H9 (cell line): ENCODE results near the gene PISD. TPM values are rescaled to one million over a fixed set of nuclear protein-coding genes. Genes with fewer than 3 reads are reported as not detected.

Source experiments
- DNase-seq: peaks from one replicate; pipeline ENCODE4 v3.0.0-alpha.2; 2017
- H2AFZ ChIP-seq: one replicate; pipeline ENCODE4 v1.6.1; 2013; ENCODE audit warnings: mild to moderate bottlenecking, low read length, control low read depth, moderate library complexity
- H2AK5ac ChIP-seq: 2 replicates; pipeline ENCODE4 v1.6.1; 2013; ENCODE audit warnings: low read length, control low read depth, mixed read lengths; ENCODE audit not compliant: insufficient read length
- H2BK120ac ChIP-seq: one replicate; pipeline ENCODE4 v1.6.1; 2013; ENCODE audit warnings: low read depth, mild to moderate bottlenecking, low read length, control low read depth, inconsistent platforms; ENCODE audit not compliant: poor library complexity, severe bottlenecking
- H2BK12ac ChIP-seq: 2 replicates; pipeline ENCODE4 v1.6.1; 2013; ENCODE audit warnings: low read length, control low read depth, mixed read lengths, low read depth; ENCODE audit not compliant: insufficient read length
- H2BK15ac ChIP-seq: 2 replicates; pipeline ENCODE4 v1.6.1; 2013; ENCODE audit warnings: low read depth, low read length, control low read depth
- H2BK20ac ChIP-seq: one replicate; pipeline ENCODE4 v1.6.1; 2013; ENCODE audit warnings: low read depth, mild to moderate bottlenecking, low read length, control low read depth, inconsistent platforms; ENCODE audit not compliant: poor library complexity, severe bottlenecking
- H2BK5ac ChIP-seq: 2 replicates; pipeline ENCODE4 v1.6.1; 2013; ENCODE audit warnings: low read length, control low read depth, mixed read lengths; ENCODE audit not compliant: insufficient read length
- H3K14ac ChIP-seq: 2 replicates; pipeline ENCODE4 v1.6.1; 2013; ENCODE audit warnings: low read length, control low read depth; ENCODE audit not compliant: insufficient read depth
- H3K18ac ChIP-seq: 2 replicates; pipeline ENCODE4 v1.6.1; 2013; ENCODE audit warnings: low read depth, mild to moderate bottlenecking, mixed read lengths, low read length, control low read depth; ENCODE audit not compliant: insufficient read length
- H3K23ac ChIP-seq: 2 replicates; pipeline ENCODE4 v1.6.1; 2013; ENCODE audit warnings: low read length, control low read depth, mixed read lengths, low read depth; ENCODE audit not compliant: insufficient read length
- H3K23me2 ChIP-seq: 2 replicates; pipeline ENCODE4 v1.6.1; 2013; ENCODE audit warnings: low read depth, mild to moderate bottlenecking, mixed read lengths, low read length, control low read depth; ENCODE audit not compliant: insufficient read length, poor library complexity, severe bottlenecking
- H3K27ac ChIP-seq: 2 replicates; pipeline ENCODE4 v1.5.1; 2013; ENCODE audit warnings: low read length, control low read depth, mixed read lengths, low read depth; ENCODE audit not compliant: insufficient read length
- H3K27me3 ChIP-seq: 2 replicates; pipeline ENCODE4 v1.6.1; 2013; ENCODE audit warnings: low read length, control low read depth, inconsistent platforms; ENCODE audit not compliant: insufficient read depth
- H3K4ac ChIP-seq: 2 replicates; pipeline ENCODE4 v1.6.1; 2013; ENCODE audit warnings: low read depth, mild to moderate bottlenecking, control low read depth, inconsistent platforms, low read length, moderate library complexity
- H3K4me1 ChIP-seq: 2 replicates; pipeline ENCODE4 v1.6.1; 2013; ENCODE audit warnings: low read length, control low read depth, inconsistent platforms; ENCODE audit not compliant: insufficient read depth
- H3K4me2 ChIP-seq: 2 replicates; pipeline ENCODE4 v1.6.1; 2013; ENCODE audit warnings: low read length, control low read depth, mixed read lengths; ENCODE audit not compliant: insufficient read length, insufficient read depth
- H3K56ac ChIP-seq: 2 replicates; pipeline ENCODE4 v1.6.1; 2013; ENCODE audit warnings: low read depth, mild to moderate bottlenecking, mixed read lengths, low read length, control low read depth; ENCODE audit not compliant: insufficient read length
- H3K79me1 ChIP-seq: 2 replicates; pipeline ENCODE4 v1.6.1; 2013; ENCODE audit warnings: low read depth, mild to moderate bottlenecking, moderate library complexity, low read length, control low read depth, inconsistent platforms; ENCODE audit not compliant: insufficient read depth, poor library complexity, severe bottlenecking
- H3K79me2 ChIP-seq: 2 replicates; pipeline ENCODE4 v1.6.1; 2013; ENCODE audit warnings: low read length, control low read depth, inconsistent platforms; ENCODE audit not compliant: insufficient read depth
- H3K9ac ChIP-seq: 2 replicates; pipeline ENCODE4 v1.6.1; 2013; ENCODE audit warnings: low read length, control low read depth, mixed read lengths; ENCODE audit not compliant: insufficient read length; ENCODE audit errors: extremely low read depth
- H3K9me3 ChIP-seq: one replicate; pipeline ENCODE4 v1.6.1; 2013; ENCODE audit warnings: low read depth, low read length, inconsistent platforms; ENCODE audit not compliant: control insufficient read depth
- H3T11ph ChIP-seq: one replicate; pipeline ENCODE4 v1.6.1; 2013; ENCODE audit warnings: mild to moderate bottlenecking, low read length, control low read depth, inconsistent platforms
- H4K20me1 ChIP-seq: one replicate; pipeline ENCODE4 v1.6.1; 2013; ENCODE audit not compliant: control insufficient read depth, insufficient read length, insufficient read depth
- H4K5ac ChIP-seq: 2 replicates; pipeline ENCODE4 v1.6.1; 2013; ENCODE audit warnings: low read depth, mild to moderate bottlenecking, mixed read lengths, low read length, control low read depth; ENCODE audit not compliant: insufficient read length
- H4K8ac ChIP-seq: replicated peaks from 2 replicates; pipeline ENCODE4 v1.6.1; 2013; ENCODE audit warnings: low read length, control low read depth, mixed read lengths, low read depth; ENCODE audit not compliant: insufficient read length
- H4K91ac ChIP-seq: 2 replicates; pipeline ENCODE4 v1.6.1; 2013; ENCODE audit warnings: low read depth, mild to moderate bottlenecking, moderate library complexity, mixed read lengths, low read length, control low read depth; ENCODE audit not compliant: insufficient read length
- H3K27ac Mint-ChIP-seq, 3 experiments: 2 replicates in 2 of 3; 3 replicates in 1 of 3; pipeline ENCODE4 v1.8.0; 2020 to 2021; ENCODE audit warnings: mixed read lengths in 3 of 3, mild to moderate bottlenecking in 1 of 3, moderate library complexity in 1 of 3
- H3K27me3 Mint-ChIP-seq: 2 replicates; pipeline ENCODE4 v1.8.0; 2021; ENCODE audit warnings: low read depth, mild to moderate bottlenecking, moderate library complexity, mixed read lengths
- H3K36me3 Mint-ChIP-seq, 3 experiments: 2 replicates in 2 of 3; 3 replicates in 1 of 3; pipeline ENCODE4 v1.8.0; 2020 to 2021; ENCODE audit warnings: low read depth in 3 of 3, mixed read lengths in 3 of 3; ENCODE audit not compliant: insufficient read depth in 1 of 3
- H3K4me1 Mint-ChIP-seq, 2 experiments: 2 replicates each; pipeline ENCODE4 v1.8.0; 2020; ENCODE audit warnings: mixed read lengths in 2 of 2
- H3K4me3 Mint-ChIP-seq, 2 experiments: 2 replicates in 1 of 2; 3 replicates in 1 of 2; pipeline ENCODE4 v1.8.0; 2020 to 2021; ENCODE audit warnings: mild to moderate bottlenecking in 2 of 2, mixed read lengths in 2 of 2, moderate library complexity in 1 of 2
- H3K9me3 Mint-ChIP-seq, 2 experiments: 2 replicates in 1 of 2; 3 replicates in 1 of 2; pipeline ENCODE4 v1.8.0; 2020; ENCODE audit warnings: mild to moderate bottlenecking in 2 of 2, mixed read lengths in 2 of 2, moderate library complexity in 1 of 2
- WGBS: extraction: QIAGEN DNeasy Blood & Tissue Kit; methylation state at CpG from one replicate; pipeline ENCODE4 v1.1.7; 2013; ENCODE audit warnings: missing lambda C conversion rate, low lambda C conversion rate, mixed read lengths; ENCODE audit not compliant: insufficient read length; ENCODE audit errors: extremely low coverage; 5-methylcytosine and 5-hydroxymethylcytosine counted together
- total RNA-seq: library from RNA; stranded (reverse); gene quantifications from 2 replicates; pipeline ENCODE4 v1.2.1, GENCODE V29; 2021
- TF ChIP-seq, protein P1 (sequence below): fragments of 200-600 bp; sonication (generic); conservative IDR thresholded peaks from 3 replicates; pipeline ENCODE4 v1.8.0; 2021; ENCODE audit warnings: antibody characterized with exemption, mild to moderate bottlenecking

Gene PISD
- total RNA-seq, 1 experiment from 2014 or later: 62.0 TPM

- Histone ChIP-seq H2AK5ac (no peak overlapping the region), H2BK5ac (no peak overlapping the region), H4K5ac (no peak overlapping the region), H3K14ac (no peak overlapping the region), H4K91ac (no peak overlapping the region), H3K79me1 (peaks cover 2% of the 10 kb centered on the region), H3K56ac (no peak overlapping the region), H3K23ac (no peak overlapping the region), H3K4me1 (peaks cover 2% of the 10 kb centered on the region; the same call in 1 of the 2 replicates), H3K4me2 (no peak overlapping the region), H2BK12ac (no peak overlapping the region), H3K4ac (no peak overlapping the region), H3K9me3 (no peaks in the 10 kb centered on the region), H2AFZ (no peak overlapping the region), H4K20me1 (no peaks in the 10 kb centered on the region), H3K23me2 (no peaks in the 10 kb centered on the region), H4K8ac (no peak overlapping the region), H2BK15ac (no peak overlapping the region), H2BK120ac (no peak overlapping the region), H3K27me3 (no peaks in the 10 kb centered on the region), H3K18ac (no peak overlapping the region), H3K79me2 (no peaks in the 10 kb centered on the region; the same call in 1 of the 2 replicates), H3T11ph (no peak overlapping the region), H3K27ac (no peak overlapping the region), H2BK20ac (no peak overlapping the region), H3K9ac (no peak overlapping the region)
- peaks cover 17 to 25% of the 10 kb centered on the region in 2 experiments for H3K4me1 Mint-ChIP-seq
- TF ChIP-seq, protein P1, sequence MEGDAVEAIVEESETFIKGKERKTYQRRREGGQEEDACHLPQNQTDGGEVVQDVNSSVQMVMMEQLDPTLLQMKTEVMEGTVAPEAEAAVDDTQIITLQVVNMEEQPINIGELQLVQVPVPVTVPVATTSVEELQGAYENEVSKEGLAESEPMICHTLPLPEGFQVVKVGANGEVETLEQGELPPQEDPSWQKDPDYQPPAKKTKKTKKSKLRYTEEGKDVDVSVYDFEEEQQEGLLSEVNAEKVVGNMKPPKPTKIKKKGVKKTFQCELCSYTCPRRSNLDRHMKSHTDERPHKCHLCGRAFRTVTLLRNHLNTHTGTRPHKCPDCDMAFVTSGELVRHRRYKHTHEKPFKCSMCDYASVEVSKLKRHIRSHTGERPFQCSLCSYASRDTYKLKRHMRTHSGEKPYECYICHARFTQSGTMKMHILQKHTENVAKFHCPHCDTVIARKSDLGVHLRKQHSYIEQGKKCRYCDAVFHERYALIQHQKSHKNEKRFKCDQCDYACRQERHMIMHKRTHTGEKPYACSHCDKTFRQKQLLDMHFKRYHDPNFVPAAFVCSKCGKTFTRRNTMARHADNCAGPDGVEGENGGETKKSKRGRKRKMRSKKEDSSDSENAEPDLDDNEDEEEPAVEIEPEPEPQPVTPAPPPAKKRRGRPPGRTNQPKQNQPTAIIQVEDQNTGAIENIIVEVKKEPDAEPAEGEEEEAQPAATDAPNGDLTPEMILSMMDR: no peak
- no CpG with 5 or more reads among the region's 3 CpGs for WGBS
- H3K9me3 Mint-ChIP-seq: no peaks in the 10 kb centered on the region
- H3K4me3 Mint-ChIP-seq: no peak overlapping the region
- no peak overlapping the region; a peak in 1 of 7 replicates for H3K27ac Mint-ChIP-seq
- H3K27me3 Mint-ChIP-seq: no peaks in the 10 kb centered on the region
- no peak for DNase-seq
- H3K36me3 Mint-ChIP-seq: peaks cover 14 to 54% (median 54%) of the 10 kb centered on the region in 3 experiments; a peak in 6 of 7 replicates
Measured at GRCh38 chr22:31647066-31647465, 14.9 kb downstream of the PISD start.
